NT2/D1 (cell line): ENCODE data around the gene PSMA7.

Experiments
- SUZ12 ChIP-seq: IDR thresholded peaks from 2 replicates; pipeline ENCODE4 v1.6.1; 2011; ENCODE audit not compliant: insufficient read length, insufficient read depth; ENCODE audit errors: extremely low read depth
- YY1 ChIP-seq: IDR thresholded peaks from 2 replicates; pipeline ENCODE4 v1.6.1; 2011; ENCODE audit not compliant: insufficient read length, insufficient read depth
- ZNF274 ChIP-seq: IDR thresholded peaks from 2 replicates; pipeline ENCODE4 v1.6.1; 2011; ENCODE audit warnings: mild to moderate bottlenecking, low read depth, low read length

- TF ChIP-seq ZNF274, result no peak
- no peak for TF ChIP-seq YY1
- no peak for TF ChIP-seq SUZ12
Observed at GRCh38 chr20:62156592-62157386, 13.6 kb upstream of the PSMA7 start.
